ENCODE measurements around the gene LONP1.

- TF ChIP-seq CTCF (tag by site-specific recombination; IDR thresholded peaks at IDR 0.05) (no peak), GLIS1 (tag by site-specific recombination; IDR thresholded peaks at IDR 0.05) (no peak), MEIS1 (CRISPR knock-in tag; IDR thresholded peaks at IDR 0.05; ENCODE audit: borderline replicate concordance) (no peak), ZNF23 (tag by site-specific recombination; IDR thresholded peaks at IDR 0.05; ENCODE audit: borderline replicate concordance) (no peak), ZNF292 (tag by site-specific recombination; IDR thresholded peaks at IDR 0.05; ENCODE audit: borderline replicate concordance, low read depth) (no peak), FEZF1 (tag by site-specific recombination; IDR thresholded peaks at IDR 0.05) (no peak), ZNF24 (tag by site-specific recombination; IDR thresholded peaks at IDR 0.05) (no peak), ZNF121 (tag by site-specific recombination; IDR thresholded peaks at IDR 0.05) (no peak), ZBTB21 (tag by site-specific recombination; IDR thresholded peaks at IDR 0.05) (no peak)
Observed at GRCh38 chr19:5671600-5671999, 48.3 kb downstream of the LONP1 start.
